ENCODE data around the gene KIRREL3. TPM values are rescaled to one million over a fixed set of nuclear protein-coding genes. Genes with fewer than 3 reads are reported as not detected.

The KIRREL3 gene
- total and polyA plus RNA-seq, 2 experiments from 2014 or later: 16.1 to 35.6 TPM

DNA sequence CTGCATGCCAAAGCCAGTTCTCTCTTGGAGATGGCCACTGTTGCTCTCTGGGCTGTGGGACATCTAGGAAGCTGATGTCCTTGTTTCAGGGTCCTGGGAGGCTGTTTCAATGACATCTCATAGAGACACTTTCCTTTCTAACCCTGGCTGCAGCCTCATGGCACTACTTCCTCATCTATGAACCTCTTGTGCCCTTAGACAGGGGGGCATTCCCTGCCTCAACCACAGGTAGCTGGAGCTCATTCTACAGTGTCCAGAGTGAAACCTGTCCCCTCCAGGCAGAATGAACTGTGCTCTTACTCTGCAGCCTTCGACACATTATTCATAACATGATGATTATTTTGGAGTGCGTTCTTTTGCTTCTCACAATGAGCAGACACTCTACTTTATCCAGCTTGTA, 335.9 kb downstream of the KIRREL3 start:
- Histone ChIP-seq H3K27me3 (replicated peaks; ENCODE audit: insufficient read depth) (no peaks in the 10 kb centered on the region), H3K4me3 (no peak overlapping the region), H3K9me2 (ENCODE audit: insufficient read depth) (no peaks in the 10 kb centered on the region), H3F3A (ENCODE audit: insufficient read depth) (no peaks in the 10 kb centered on the region), H3K27ac (no peak overlapping the region), H4K20me1 (ENCODE audit: insufficient read depth) (no peaks in the 10 kb centered on the region), H3K9me3 (ENCODE audit: low read depth) (no peaks in the 10 kb centered on the region), H2AFZ (no peak overlapping the region), H3K4me2 (ENCODE audit: unreplicated experiment) (no peak overlapping the region), H3K79me2 (ENCODE audit: insufficient read depth) (no peaks in the 10 kb centered on the region), H3K9ac (no peak overlapping the region), H3K4me1 (ENCODE audit: insufficient read depth) (peaks cover 4% of the 10 kb centered on the region; the same call in 1 of the 2 replicates), H3K36me3 (ENCODE audit: low read depth) (no peaks in the 10 kb centered on the region)
- in situ Hi-C loops (cut with MboI): no loop called here
- TF ChIP-seq EZH2phosphoT487 (IDR thresholded peaks at IDR 0.05; ENCODE audit: insufficient read depth, low read depth) (no peak), EZH2 (IDR thresholded peaks at IDR 0.05; ENCODE audit: insufficient read depth, poor library complexity, severe bottlenecking) (no peak)
- no peak for DNase-seq
- 69 to 79% methylated on average over 2 of the region's 2 CpGs for WGBS, 2 experiments (ENCODE audit: low coverage in 1 of 2, low lambda C conversion rate in 2 of 2, missing lambda C conversion rate in 2 of 2)

DNA sequence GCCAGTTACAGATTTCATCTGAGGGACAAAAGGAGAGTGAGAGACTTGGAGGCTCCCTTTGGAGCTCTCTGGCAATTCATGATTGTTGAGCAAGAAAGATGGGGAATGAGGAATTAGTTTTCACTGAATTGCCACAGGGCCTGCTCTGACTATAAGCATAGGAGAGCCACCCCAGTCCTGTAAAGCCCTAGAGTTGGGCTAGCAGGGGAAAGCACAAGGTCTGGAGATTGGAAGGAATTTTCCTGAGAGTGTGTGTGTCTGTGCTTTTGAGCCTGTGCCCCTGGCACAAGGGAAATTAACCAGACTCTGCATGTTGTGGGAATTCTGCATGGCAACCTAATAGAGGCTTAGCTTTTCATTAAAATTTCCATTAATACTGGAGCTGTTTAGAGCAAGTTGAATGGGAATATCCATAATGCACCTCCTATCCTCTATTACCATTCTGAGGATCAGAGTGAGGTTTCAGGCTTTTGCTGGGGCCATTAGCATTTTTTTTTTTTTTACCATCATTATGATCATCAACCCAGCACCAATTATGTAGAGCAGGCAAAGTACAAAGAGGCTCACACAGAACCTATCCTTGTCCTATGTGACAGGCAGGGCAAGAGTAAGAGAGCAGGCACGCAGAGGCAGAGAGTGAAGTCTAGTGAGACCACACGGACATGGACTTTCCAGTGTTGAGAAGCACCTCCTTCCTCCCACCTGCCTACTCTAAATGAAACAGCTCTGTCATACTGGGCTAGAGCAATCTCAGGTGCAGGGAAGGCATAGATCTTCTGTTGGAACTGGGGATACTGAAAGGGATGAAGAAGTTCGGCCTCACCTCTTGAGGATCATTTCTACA, 336.6 kb downstream of the KIRREL3 start:
- Histone ChIP-seq H3K9me2 (ENCODE audit: insufficient read depth) (0 out of 2 replicates have a peak, but pooled peaks cover 3% of the 10 kb centered on the region), H2AFZ (no peak overlapping the region), H3K36me3 (ENCODE audit: low read depth) (no peaks in the 10 kb centered on the region), H3K9me3 (ENCODE audit: low read depth) (no peaks in the 10 kb centered on the region), H3K4me2 (ENCODE audit: unreplicated experiment) (no peak overlapping the region), H3K27me3 (replicated peaks; ENCODE audit: insufficient read depth) (no peaks in the 10 kb centered on the region), H3F3A (ENCODE audit: insufficient read depth) (no peaks in the 10 kb centered on the region), H3K9ac (no peak overlapping the region), H3K79me2 (ENCODE audit: insufficient read depth) (no peaks in the 10 kb centered on the region), H3K4me1 (ENCODE audit: insufficient read depth) (0 out of 2 replicates have a peak, but pooled peaks cover under 1% of the 10 kb centered on the region), H4K20me1 (ENCODE audit: insufficient read depth) (no peaks in the 10 kb centered on the region), H3K4me3 (no peak overlapping the region), H3K27ac (no peak overlapping the region)
- in situ Hi-C loops (cut with MboI): no loop called here
- DNase-seq: no peak
- WGBS, 2 experiments (ENCODE audit: low coverage in 1 of 2, low lambda C conversion rate in 2 of 2, missing lambda C conversion rate in 2 of 2): 75% methylated on average over 3 of the region's 3 CpGs
- TF ChIP-seq EZH2phosphoT487 (IDR thresholded peaks at IDR 0.05; ENCODE audit: insufficient read depth, low read depth) (no peak), EZH2 (IDR thresholded peaks at IDR 0.05; ENCODE audit: insufficient read depth, poor library complexity, severe bottlenecking) (no peak)

DNA sequence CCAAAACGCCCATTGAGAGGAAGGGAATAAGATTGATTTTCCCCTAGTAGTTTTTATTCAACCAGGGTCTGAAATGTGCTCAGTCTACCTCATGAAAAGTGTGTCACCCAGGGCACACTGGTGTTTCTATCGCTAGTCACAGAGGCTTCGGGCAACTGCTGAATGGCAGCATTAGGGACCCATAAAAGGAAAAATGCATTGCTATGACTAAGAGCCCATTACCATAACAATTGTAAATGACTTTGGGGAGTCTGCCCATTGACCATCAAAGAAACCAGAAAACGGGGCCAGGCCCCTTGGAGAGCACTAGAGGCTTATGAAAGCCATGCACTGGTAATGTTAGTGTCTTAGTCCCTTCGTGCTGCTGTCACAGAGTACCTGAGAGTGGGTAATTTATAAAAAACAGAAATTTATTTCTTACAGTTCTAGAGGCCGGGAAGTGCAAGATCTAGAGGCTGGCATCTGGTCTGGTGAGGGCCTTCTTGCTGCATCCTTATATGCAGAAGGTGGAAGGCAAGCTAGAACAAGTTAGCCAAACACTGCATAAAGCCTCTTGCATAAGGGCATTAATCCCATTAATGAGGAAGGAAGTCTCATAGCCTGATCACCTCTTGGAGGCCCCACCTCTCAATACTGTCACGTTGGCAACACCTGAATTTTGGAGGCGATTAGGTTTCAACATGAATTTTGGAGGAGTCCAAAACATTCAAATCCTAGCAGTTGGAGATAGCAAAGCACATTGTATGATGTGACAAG, 338.4 kb downstream of the KIRREL3 start:
- Histone ChIP-seq H3K9ac (no peak overlapping the region), H3K36me3 (ENCODE audit: low read depth) (no peaks in the 10 kb centered on the region), H3K79me2 (ENCODE audit: insufficient read depth) (no peaks in the 10 kb centered on the region), H3K4me3 (no peak overlapping the region), H3K27ac (no peak overlapping the region), H3K27me3 (replicated peaks; ENCODE audit: insufficient read depth) (no peaks in the 10 kb centered on the region), H3K9me3 (ENCODE audit: low read depth) (no peaks in the 10 kb centered on the region), H3K4me2 (ENCODE audit: unreplicated experiment) (no peak overlapping the region), H3K4me1 (ENCODE audit: insufficient read depth) (no peaks in the 10 kb centered on the region), H2AFZ (no peak overlapping the region), H3K9me2 (ENCODE audit: insufficient read depth) (0 out of 2 replicates have a peak, but pooled peaks cover 5% of the 10 kb centered on the region), H4K20me1 (ENCODE audit: insufficient read depth) (peaks cover 3% of the 10 kb centered on the region; the same call in 1 of the 2 replicates), H3F3A (ENCODE audit: insufficient read depth) (no peaks in the 10 kb centered on the region)
- WGBS, 2 experiments (ENCODE audit: low coverage in 1 of 2, low lambda C conversion rate in 2 of 2, missing lambda C conversion rate in 2 of 2): 79 to 83% methylated on average over 8 of the region's 8 CpGs
- TF ChIP-seq EZH2phosphoT487 (IDR thresholded peaks at IDR 0.05; ENCODE audit: insufficient read depth, low read depth) (no peak), EZH2 (IDR thresholded peaks at IDR 0.05; ENCODE audit: insufficient read depth, poor library complexity, severe bottlenecking) (no peak)
- in situ Hi-C loops (cut with MboI): no loop called here
- DNase-seq: no peak

DNA sequence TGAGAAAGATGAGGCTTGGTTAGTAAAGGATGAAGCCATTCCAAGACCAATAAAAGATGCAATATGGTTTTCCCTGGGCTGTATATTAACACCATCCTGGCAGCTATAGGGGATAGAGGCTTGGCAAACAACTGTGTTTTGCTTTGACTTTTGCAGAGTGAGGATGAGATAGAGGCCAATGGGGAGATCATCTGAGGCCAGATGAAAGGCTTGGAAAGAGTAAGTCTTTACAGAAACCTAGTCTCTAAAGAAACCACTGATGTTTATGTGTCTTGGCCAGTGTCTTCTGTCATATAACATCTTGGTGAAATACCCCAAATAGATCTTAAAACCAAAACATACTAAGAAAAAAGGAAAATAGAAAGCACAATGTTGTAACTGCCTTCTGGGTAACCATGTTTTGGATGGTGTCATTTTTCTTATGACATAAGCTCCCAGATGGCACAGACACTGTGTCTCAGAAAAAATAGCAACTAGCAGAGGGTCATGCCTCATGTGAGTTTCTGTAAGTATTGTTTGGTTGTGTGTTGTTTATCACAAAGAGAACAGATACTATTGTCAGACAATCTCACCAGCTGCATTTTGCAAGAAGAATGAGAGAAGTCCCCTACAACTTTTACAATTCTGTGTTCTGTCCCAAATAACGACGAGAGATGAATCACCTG, 339.7 kb downstream of the KIRREL3 start:
- H3K36me3 ChIP-seq (ENCODE audit: low read depth): no peaks in the 10 kb centered on the region

More for the DNA sequence above, 339.7 kb downstream of the KIRREL3 start:
- no peaks in the 10 kb centered on the region for H3K27me3 ChIP-seq (replicated peaks; ENCODE audit: insufficient read depth)
- no peak for DNase-seq
- H2AFZ ChIP-seq: no peak overlapping the region
- in situ Hi-C loops (cut with MboI): no loop called here
- H3K4me2 ChIP-seq (ENCODE audit: unreplicated experiment): no peak overlapping the region
- H3K9me2 ChIP-seq (ENCODE audit: insufficient read depth): 0 out of 2 replicates have a peak, but pooled peaks cover 5% of the 10 kb centered on the region
- 40 to 70% methylated on average over 2 of the region's 2 CpGs for WGBS, 2 experiments (ENCODE audit: low coverage in 1 of 2, low lambda C conversion rate in 2 of 2, missing lambda C conversion rate in 2 of 2)
- H4K20me1 ChIP-seq (ENCODE audit: insufficient read depth): peaks cover 3% of the 10 kb centered on the region; the same call in 1 of the 2 replicates
- peaks cover 2% of the 10 kb centered on the region for H3K4me1 ChIP-seq (ENCODE audit: insufficient read depth)
- no peak for TF ChIP-seq EZH2phosphoT487 (IDR thresholded peaks at IDR 0.05; ENCODE audit: insufficient read depth, low read depth)
- no peak for TF ChIP-seq EZH2 (IDR thresholded peaks at IDR 0.05; ENCODE audit: insufficient read depth, poor library complexity, severe bottlenecking)
- H3K4me3 ChIP-seq: no peak overlapping the region
- H3K79me2 ChIP-seq (ENCODE audit: insufficient read depth): peaks cover 6% of the 10 kb centered on the region; the same call in 1 of the 2 replicates
- no peak overlapping the region for H3K27ac ChIP-seq
- no peaks in the 10 kb centered on the region for H3K9me3 ChIP-seq (ENCODE audit: low read depth)
- no peak overlapping the region for H3K9ac ChIP-seq
- no peaks in the 10 kb centered on the region for H3F3A ChIP-seq (ENCODE audit: insufficient read depth)
